OCI-LY3 (cell line): ENCODE results near the gene TNS3.

Experiments
- CTCF ChIP-seq: fragments of 200-600, 300-600 bp; sonication (generic); IDR thresholded peaks from 2 replicates; pipeline ENCODE4 v1.5.1; 2014; ENCODE audit warnings: antibody characterized with exemption, low read length, low read depth
- EZH2phosphoT487 ChIP-seq: fragments of 200-600 bp; shearing (Covaris generic); IDR thresholded peaks from 2 replicates; pipeline ENCODE4 v1.6.1; 2018; ENCODE audit warnings: antibody characterized with exemption, mixed run types, low read depth

DNA sequence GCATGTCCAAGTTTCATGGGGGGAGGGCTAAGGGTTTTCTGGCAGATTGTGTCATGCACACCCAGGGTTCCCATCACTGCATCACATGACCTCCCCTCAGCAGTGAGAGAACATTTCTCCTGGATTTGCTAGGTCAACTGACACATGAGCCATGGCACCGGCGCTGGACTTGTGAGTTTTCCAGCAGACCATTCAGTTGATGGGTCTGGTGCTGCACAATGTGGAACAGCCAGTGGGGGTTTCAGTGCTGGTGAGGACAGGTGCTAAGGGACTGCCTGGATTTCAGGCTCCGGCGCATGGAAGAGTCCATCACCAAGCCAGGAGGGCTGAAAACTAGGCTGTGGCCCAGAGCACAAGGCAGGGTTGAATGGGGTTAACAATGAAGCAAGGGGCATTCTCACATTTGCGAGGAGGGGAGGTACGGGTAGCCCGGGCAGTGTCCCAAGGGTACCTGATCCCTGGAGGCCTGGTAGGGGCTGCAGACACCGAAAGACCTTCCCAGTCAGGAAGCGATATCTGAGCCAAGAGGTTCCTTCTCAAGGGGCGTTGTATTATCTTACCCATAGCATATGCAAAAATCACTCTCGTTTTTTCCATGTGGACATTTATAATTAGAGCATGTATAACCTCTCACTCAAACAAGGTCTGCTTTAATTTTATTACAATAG, 203.0 kb downstream of the TNS3 start:
- no peak for TF ChIP-seq CTCF
- no peak for TF ChIP-seq EZH2phosphoT487
